22Rv1 (cell line): Measurements from ENCODE around the gene TMEM271.

ENCODE experiments used
- H3K27ac ChIP-seq: fragments of 450-650 bp; 2 replicates; pipeline ENCODE4 v1.5.1; 2017
- CTCF ChIP-seq: fragments of 450-650 bp; IDR thresholded peaks from 2 replicates; pipeline ENCODE4 v1.5.1; 2017; ENCODE audit warnings: mild to moderate bottlenecking
- ZFX ChIP-seq: fragments of 450-650 bp; IDR thresholded peaks from 2 replicates; pipeline ENCODE4 v1.6.1; 2017; ENCODE audit warnings: antibody characterized with exemption, borderline replicate concordance

The TMEM271 gene

GRCh38 chr4:528296-528695 is 47.8 kb downstream of the TMEM271 start:
- no peak overlapping the region for H3K27ac ChIP-seq
- TF ChIP-seq ZFX (no peak), CTCF (no peak)

GRCh38 chr4:526971-527460 is 49.1 kb downstream of the TMEM271 start:
- no peak for TF ChIP-seq ZFX
- TF ChIP-seq CTCF, result no peak
- H3K27ac ChIP-seq, result no peak overlapping the region

GRCh38 chr4:526189-526909 is 49.7 kb downstream of the TMEM271 start:
- no peak overlapping the region for H3K27ac ChIP-seq
- TF ChIP-seq CTCF (no peak), ZFX (no peak)

- H3K27ac ChIP-seq, result no peak overlapping the region
- TF ChIP-seq CTCF (no peak), ZFX (no peak)
Observed at GRCh38 chr4:525660-526059, 50.4 kb downstream of the TMEM271 start.

GRCh38 chr4:524196-524595 is 51.9 kb downstream of the TMEM271 start:
- no peak for TF ChIP-seq ZFX
- H3K27ac ChIP-seq, result no peak overlapping the region
